Left forelimb (tissue), 1 donor: ENCODE measurements around the gene CSMD2.
"Not testable (repeated sequence)": the region's sequence is repeated elsewhere in the genome, so short reads cannot be mapped to it uniquely, and the experiment has no call there.

Experiments used
- DNase-seq: peaks from one replicate; pipeline ENCODE4 v3.0.0-alpha.2; 2018; ENCODE audit warnings: low spot score

The CSMD2 gene

DNA sequence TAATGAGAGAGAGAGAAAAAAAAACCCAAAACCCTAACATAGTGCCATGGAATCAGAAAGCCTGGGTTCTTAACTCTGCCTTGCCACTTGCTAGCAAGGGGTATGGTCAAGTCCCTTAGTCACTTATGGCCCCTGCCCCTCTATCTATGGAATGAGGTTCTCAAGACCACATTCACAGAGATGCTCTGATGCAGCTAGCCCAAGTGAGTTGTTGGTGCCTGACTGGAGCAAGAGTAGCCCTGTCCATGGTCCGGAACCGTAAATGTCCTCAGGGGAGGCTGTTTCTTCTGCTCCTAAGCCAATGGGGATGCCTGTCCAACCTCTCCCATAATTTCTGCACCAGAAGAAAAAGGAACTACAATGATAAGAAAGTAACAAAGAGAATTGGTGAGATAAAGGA, 56.8 kb downstream of the CSMD2 start:
- DNase-seq: no peak

DNA sequence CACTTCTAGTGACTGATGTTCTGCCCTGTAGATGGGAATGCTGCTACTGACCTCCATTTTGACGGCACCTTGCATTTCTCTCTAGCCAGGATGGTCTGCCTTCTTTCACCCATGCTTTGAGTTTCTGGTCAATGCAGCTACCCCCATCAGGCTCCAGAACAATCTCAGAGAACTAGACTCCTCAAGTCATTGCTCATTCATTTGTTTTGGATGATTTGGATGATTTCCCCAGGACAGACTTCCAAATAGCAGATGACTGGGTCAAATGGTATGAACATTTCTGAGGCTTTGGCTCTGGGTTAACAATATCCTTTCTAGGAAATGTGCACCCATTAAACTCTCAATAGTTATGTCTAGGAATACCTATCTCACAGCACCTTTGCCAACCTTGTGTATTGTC, 63.9 kb downstream of the CSMD2 start:
- DNase-seq: no peak

DNA sequence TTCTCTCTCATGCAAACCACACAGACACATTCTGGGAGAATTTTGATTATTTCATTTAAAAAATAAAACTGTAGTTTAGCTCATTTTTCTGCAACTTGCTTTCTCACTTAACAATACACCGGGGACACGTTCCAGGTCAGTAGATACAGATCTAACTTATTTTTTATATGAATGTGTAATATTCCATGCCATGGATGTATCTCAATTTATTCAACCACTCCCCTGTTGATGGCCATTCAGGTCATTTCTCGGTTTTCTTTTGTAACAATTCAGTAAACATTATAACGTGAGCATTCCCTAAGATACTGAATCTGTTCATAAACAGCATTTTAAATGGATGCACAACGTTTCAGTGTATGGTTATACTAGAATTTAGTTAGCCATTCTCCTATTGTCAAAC, 64.7 kb downstream of the CSMD2 start:
- no peak for DNase-seq

DNA sequence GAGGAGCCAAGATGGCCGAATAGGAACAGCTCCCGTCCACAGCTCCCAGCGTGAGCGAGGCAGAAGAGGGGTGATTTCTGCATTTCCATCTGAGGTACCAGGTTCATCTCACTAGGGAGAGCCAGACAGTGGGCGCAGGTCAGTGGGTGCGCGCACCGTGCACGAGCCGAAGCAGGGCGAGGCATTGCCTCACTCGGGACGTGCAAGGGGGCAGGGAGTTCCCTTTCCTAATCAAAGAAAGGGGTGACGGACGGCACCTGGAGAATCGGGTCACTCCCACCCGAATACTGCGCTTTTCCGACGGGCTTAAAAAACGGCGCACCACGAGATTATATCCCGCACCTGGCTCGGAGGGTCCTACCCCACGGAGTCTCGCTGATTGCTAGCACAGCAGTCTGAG, 72.6 kb downstream of the CSMD2 start:
- DNase-seq: not testable (repeated sequence)

DNA sequence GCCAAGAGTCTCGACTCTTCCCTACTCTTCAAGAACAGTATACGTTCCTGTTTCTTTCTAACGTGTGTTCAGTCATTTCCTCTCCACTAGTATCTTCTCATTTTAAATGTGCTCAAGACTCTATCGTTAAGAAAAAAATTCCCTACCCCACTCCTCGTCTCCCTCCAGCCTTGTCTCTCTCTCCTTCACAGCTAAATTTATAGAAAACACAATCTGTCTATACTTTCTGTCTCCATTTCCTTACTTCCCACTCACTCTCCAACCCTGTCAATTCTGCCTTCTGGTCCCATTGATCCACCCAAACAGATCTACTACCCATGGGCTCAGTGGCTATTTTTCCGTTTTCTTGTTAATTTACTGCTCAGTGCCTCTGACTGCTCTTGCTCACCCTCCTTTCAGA, 75.3 kb downstream of the CSMD2 start:
- no peak for DNase-seq

DNA sequence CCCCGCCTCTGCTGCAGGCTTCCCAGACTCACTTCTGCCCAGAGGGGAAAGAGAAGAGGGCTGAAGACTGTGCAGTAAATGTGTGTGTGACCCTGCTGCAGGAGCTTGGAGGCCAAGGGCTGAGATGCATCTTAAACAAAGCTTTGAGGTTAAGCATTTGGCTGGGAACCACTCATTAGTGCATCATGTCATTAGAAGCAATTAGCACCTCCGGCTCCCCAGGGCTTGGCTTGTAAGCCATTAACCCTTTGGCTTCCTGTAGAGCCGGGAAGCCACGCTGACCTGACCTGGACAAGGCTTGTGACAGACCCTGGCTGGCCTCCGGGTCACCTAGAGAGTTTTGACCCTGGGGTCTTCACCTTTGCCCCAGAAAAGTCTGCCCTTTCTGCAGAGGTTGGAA, 77.0 kb downstream of the CSMD2 start:
- no peak for DNase-seq

DNA sequence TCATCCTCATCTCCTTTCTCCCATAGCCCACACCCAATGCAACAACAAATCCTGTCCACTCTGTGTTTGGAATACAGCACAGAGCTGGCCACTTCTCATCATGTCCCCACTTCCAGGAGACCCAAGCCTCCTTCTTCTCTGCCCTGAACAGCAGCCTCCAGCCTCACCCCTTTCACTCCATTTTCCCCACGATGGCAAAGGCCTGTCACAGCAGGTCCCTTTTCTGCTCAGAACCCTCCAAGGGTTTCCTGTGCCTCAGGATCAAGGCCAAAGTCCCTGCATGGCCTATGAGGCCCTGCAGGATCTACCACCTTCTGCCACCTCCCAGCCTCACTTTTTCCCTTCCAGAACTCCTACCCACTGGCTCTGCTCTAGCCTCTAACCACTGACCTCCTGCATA, 78.5 kb downstream of the CSMD2 start:
- DNase-seq: no peak

DNA sequence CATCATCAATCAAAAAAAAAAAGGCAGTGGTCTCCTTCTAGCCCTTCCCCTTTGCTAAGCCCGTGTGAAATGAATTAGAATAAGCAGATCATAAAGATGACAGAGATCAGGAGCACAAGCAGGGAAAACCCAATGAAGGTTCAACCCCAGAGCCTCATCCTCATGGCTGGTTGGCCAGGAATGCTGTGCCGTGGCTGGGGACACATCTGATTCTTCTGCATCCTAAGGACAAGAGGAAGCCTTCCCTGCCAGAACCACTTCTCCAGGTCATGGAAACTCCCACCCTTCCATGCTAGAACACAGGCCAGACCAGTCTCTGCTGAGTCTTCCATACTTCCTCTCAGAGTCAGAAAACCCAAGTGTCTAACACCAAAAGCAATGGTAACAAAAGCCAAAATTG, 81.1 kb downstream of the CSMD2 start:
- DNase-seq: no peak

DNA sequence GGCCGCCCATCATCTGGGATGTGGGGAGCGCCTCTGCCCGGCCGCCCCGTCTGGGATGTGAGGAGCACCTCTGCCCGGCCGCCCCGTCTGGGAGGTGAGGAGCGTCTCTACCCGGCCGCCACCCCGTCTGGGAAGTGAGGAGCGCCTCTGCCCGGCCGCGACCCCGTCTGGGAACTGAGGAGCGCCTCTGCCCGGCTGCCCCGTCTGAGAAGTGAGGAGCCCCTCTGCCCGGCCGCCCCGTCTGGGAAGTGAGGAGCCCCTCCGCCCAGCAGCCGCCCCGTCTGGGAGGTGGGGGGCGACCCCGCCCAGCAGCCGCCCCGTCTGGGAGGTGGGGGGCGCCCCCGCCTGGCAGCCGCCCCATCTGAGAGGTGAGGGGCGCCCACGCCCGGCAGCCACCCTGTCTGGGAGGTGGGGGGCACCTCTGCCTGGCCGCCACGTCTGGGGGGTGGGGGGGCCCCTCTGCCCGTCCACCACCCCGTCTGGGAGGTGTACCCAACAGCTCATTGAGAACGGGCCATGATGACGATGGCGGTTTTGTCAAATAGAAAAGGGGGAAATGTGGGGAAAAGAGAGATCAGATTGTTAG, 82.9 kb downstream of the CSMD2 start:
- DNase-seq: not testable (repeated sequence)

DNA sequence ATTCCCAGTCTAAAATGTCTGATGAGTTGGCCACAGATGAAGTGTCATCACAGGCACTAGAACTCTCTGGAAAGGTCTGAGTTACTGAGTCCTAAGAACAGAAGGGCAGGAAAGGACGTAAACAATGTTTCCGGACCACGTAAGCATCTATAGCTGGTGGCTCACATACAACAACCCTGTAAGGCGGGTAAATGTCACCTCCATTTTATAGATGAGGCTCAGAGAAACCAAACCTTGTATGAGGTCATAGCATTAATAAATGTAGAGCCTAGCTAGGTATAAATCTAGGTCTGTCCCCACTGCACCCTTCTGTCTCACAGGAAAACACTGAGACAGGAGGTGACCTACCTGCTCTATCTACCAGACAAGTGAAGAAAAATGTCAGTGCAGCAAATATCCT, 86.6 kb downstream of the CSMD2 start:
- DNase-seq: no peak

DNA sequence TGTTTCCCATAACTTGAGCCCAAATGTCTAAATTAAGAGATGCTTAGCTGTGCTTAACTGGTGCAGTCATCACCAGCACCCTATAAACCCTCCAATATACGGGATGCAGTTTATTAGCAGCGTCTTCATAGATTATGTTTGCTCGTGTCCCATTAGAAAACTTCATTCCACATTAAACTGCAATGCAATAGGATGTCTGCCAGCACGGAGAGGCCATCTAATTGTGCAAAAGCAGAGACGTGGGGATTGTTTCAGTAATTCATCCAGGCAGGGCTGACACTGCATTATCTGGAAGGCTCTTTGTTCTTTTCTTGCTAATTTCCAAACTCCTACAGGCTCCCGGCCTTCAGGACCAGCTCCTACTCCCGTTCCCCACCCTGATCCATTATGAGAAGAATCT, 89.5 kb downstream of the CSMD2 start:
- no peak for DNase-seq

DNA sequence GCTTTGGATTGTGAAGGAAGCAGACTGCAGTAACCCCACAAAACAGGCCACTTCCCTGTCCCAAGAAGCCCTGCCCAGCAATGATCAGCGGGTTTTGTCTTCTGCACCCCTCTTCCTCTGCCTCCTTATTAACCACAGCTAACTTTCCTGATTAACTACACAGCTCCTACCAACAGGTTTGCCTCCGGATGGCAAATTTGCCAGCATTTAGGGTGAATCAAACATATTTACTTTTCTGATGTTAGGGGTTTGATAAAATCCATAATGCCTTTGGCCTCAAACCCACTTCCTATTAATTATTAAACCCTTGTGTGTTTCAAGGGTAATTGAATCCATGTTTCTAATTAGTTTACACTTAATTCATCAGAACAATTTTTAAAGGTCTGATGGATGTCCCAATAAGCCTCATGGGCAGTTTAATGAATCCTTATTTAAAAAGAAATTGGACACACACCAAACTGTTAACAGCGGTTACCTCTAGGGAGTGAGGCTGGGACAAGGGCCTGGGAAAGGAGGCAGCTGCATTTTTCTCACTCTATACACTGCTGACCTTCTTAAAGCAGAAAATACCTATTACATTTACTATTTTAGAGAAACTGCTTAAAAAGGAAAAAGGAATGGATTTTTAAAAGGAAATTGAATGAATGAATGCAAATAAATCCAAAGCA, 91.9 kb downstream of the CSMD2 start:
- DNase-seq: no peak

DNA sequence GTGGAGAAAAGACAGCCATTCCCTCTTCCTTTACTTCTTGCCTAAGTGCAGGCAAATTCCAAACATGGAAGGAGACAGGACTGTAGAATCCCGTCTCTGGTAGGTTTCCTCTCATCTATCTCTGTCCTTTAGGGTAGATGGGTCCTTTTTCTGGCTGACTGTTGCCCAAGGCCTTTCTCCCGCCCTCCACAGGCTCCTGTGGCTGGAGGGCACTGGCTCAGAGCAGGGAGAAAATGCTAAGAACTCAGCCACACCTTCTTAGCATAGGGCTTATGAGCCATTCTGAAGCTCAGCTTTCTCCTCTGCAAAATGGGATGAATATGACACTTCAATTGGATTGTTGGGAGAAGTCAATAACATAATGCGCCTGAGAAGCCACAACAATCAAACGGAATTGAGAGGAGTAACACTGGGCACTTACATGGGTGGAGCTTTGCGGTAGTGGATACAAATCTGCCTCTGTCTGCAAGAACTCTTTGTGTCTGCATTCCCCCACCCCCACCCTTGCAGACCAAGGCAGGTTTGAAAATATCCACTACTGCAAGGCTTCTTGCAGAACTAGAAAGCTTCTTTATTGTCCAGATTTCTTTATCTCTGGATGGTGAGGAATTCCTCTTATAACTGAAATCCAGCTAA, 94.7 kb downstream of the CSMD2 start:
- no peak for DNase-seq

DNA sequence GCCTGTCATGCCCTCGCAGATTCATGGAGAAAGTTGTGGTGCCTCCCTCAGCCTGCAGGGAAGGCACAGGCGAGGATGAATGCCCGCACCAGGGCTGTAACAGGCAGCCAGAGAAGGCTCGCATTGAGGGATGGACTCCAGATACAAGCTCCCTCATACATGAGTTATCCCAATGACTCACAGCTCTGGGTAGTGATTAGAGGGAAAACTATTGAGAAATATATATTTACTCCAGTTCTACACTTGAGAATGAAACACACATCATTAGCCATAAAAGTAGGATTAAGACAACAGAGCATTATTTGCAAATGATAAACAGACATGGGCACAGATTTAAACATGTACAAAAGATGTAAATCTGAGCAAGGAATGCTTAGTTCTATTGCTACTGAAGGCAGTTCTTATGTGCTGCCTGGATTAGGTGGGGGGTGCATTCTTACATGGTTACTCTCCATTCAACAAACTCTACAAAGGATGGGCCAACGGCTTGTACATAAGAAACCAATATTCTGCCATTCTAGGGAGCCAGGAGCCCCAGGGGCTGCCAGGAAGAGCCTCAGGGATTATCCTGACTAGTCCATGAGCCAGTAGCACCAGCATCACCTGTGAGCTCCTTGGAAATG, 97.9 kb downstream of the CSMD2 start:
- no peak for DNase-seq

DNA sequence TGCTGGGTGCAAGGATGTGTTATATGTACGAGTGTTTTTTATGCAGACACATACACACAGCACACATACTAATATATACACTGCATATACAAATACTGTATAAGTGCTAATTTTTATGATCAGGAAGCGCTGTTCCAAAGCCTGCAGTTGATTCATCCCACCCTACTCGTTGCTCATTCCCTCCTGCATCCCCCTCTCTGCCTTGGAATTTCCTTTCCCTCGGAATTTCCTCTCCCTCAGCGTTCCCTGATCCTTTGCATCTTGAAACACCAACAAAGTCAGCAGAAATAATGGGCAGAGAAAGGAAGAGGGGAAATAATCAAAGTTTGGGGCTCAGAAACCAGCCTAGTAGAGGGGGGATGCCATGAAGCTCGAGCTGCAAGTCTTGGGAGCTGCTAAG, 98.9 kb downstream of the CSMD2 start:
- no peak for DNase-seq

DNA sequence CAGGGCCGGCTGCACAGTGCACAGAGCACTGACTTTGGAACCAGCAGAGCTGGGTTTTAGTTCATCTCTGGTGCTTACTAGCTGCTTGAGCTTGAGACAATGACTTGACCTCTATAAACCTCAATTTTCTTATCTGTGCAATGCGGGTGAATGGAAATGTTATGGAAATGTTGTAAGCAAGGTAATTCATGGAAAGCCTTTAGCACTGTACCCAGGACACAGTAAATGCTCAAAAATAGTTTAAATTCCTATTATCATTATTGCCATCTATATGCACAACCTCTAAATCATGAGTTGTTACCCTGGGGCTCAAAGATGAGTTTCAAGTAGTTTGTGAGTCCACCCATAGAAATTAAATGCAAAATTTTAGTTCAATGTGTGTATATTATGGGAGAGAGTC, 99.5 kb downstream of the CSMD2 start:
- no peak for DNase-seq

DNA sequence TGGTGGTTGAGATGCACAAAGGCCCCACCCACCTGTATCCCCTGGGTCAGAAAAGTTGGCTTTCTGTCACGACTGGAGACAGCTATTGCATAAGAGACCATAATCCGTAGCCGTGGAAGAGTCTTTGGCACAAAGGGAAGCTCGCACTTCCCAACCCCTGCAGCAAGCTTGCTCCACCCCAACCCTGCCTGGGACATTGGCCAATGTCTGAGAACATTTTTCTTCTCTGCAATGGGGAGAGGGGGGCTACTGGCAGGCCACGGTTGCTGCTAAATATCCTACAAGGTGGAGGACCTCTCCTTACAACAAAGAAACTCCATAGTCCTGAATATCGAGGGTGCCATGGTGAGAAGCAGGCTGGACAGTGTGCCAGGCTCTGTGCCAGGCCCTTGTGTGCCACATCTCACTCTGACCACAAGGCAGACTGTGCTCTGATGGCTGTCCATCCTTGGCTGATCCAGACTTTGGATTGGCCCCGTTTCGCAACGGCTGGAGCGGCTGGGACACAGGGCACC, 104.1 kb downstream of the CSMD2 start:
- no peak for DNase-seq

DNA sequence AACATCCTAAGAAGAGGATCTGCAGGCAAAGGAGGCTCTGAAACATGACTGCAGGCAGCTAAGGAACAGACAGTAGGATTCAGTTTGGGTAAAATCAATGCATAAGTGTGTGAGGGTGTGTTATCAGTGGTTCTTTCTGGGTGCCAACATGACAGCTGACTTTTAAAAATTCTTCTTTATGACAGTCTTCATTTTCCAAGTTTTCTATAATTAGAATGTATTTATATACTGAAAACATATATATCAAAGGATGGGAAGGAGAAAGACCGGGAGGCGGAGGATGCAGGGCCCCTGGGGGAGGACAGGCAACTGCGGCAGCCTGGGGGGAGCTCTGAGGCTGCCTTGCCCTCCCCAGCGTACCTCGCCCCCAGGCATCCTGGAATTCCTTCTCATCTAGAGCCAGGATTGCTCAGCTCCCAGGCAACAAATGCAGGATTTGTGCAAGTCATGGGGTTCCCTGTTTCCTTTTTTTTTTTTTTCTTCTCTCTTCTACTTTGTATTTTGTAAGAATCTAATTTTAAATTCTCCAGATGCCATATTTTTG, 104.8 kb downstream of the CSMD2 start:
- DNase-seq: no peak

DNA sequence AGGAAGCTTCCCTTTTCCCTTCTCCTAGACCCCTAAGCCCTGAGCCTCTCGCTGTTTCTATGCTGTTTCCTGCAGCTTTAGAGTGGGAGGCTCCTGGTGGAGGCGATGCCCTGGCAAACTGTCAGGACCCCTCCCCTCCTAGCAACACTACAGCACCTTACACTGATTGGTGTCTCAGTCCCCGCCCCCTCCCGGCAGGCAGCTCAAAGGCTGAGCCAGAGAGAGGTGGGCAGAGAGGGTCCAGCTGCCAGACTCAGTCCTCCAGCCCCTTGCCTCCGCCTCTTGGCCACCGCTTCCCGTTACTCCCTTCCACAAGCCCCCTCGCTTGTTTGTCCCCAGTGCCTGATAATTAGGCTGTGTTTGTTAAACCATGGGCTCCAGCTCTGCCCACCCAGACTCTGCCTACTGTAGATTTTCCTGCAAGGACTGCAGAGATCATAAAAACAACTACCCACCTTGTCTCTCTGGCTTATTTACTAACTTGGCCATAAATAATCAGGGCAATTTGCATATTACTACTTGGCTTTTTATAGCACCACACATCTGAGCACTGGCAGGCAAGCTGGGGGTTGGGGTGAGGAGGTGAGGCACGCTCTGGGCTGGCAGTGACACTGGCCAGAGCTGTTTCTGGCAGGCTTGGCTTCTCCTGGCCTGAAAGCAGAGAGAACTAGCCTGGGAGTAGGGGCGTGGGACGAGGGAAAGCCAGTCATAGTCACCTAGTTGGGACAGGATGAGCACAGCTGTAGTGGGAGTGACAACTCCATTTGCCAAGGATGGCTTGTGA, 107.5 kb downstream of the CSMD2 start:
- no peak for DNase-seq

DNA sequence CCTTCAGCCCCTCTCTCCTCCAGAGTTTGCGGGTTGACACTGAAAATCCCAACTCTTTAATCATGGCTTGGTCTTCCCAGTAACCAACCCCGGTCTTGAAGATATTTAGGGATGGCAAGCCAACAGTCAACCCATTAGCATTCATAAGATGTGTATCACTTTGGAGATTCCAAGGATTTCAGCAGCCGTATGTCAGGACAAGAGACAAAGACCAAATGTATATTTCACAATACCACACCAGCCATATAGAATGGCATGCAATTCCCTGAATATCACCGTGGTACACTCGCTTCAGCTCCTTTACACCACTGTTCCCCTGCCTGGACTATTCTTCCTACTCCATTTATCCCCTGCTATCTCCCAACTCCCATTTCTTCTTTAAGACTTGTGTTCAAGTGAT, 109.2 kb downstream of the CSMD2 start:
- DNase-seq: no peak

DNA sequence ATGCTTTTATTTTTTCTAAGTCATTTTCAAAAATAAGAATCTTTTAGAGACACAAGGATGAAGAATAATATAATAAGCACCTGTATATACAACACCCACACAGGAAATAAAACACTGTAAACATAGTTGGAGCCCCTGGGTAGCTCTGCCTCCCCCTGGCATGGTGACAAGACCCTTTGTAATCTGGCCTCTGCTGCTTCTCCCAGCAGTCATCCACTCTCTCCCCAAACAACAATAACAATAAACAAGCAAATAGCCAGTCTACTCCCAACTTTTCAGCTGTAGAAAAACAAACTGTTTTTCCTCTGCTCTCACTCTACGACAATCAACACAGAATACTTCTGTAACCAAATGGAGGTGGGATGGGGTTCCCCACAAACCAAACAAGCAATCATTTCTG, 110.1 kb downstream of the CSMD2 start:
- DNase-seq: no peak

DNA sequence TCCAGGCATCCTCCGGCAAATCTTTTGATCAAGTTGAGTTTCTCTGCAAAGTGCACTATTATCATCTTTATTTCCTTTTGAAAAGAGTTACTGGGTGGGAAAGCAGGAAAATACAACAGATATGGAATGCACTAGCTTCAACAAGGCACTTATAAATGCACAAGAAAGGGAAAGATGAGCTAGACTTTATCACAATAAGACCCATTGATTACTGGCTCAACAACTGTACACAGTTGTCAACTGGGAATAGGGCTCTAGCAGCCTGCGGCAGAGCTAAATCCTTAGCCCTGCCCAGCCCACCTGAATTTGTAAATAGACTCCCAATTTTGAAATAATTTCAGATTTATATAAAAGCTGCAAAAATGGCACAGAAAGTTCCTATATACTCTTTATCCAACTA, 111.4 kb downstream of the CSMD2 start:
- DNase-seq: no peak
